Right cardiac atrium (tissue), 5 donors: Measurements from ENCODE around the gene NAP1L2. TPM values are rescaled to one million over a fixed set of nuclear protein-coding genes. Genes with fewer than 3 reads are reported as not detected.

Source experiments
- polyA plus RNA-seq: library from polyadenylated mRNA; stranded (reverse); fragments of 200-250 nt; gene quantifications from one replicate; pipeline ENCODE4 v1.2.3, GENCODE V29; 2013
- total RNA-seq, 4 donors: library from RNA; stranded (reverse); fragmentation: NEBNext Ultra II Directional; extraction: Animal tissue kit (Norgen Biotek cat#: 25700); gene quantifications; one replicate each; pipeline ENCODE4 v1.2.1, GENCODE V29; 2021
- donor health status: healthy with polysubstance abuse.
- donor health status: DM: no; HTN: yes; CAD: no.
- donor health status: DM: no; HTN: no; CAD: no.
- donor health status: DM: no; HTN: yes; CAD: no; lungs with severe emphysema.
- donor health status: DM: yes; HTN: yes; CAD: no.

The NAP1L2 gene
- total and polyA plus RNA-seq, 5 donors, result 8.6 to 18.8 (median 9.0) TPM

Other genes starting within 250 kb of the NAP1L2 start
- gene PABPC1L2B, start 211.9 kb downstream of the NAP1L2 start, total RNA-seq, result not detected
- gene PABPC1L2B, start 211.9 kb downstream of the NAP1L2 start, polyA plus RNA-seq, result not detected
- not detected for gene PABPC1L2A, start 135.3 kb downstream of the NAP1L2 start, total RNA-seq
- gene PABPC1L2A, start 135.3 kb downstream of the NAP1L2 start, polyA plus RNA-seq, result not detected
- not detected for gene CDX4, start 232.2 kb upstream of the NAP1L2 start, total RNA-seq
- not detected for gene CDX4, start 232.2 kb upstream of the NAP1L2 start, polyA plus RNA-seq